SK-N-MC (cell line): ENCODE results near the gene ZCCHC2.

Experiments
- DNase-seq: peaks from one replicate; pipeline ENCODE4 v3.0.0-alpha.2; 2011; ENCODE audit warnings: low read depth, low spot score
- H3K27ac ChIP-seq: fragments of 200-600 bp; sonication (generic); 2 replicates; pipeline ENCODE4 v1.5.1; 2016; ENCODE audit warnings: mixed run types
- H3K36me3 ChIP-seq: fragments of 200-600 bp; sonication (generic); 2 replicates; pipeline ENCODE4 v1.6.1; 2017; ENCODE audit warnings: antibody characterized with exemption, low read length, mixed read lengths; ENCODE audit not compliant: insufficient read depth
- H3K4me3 ChIP-seq: fragments of 200-600 bp; sonication (generic); 2 replicates; pipeline ENCODE4 v1.5.1; 2016
- H3K9ac ChIP-seq: fragments of 200-600 bp; sonication (generic); 2 replicates; pipeline ENCODE4 v1.8.0; 2017; ENCODE audit warnings: mixed run types, mixed read lengths; ENCODE audit not compliant: insufficient read length
- H3K9me3 ChIP-seq: fragments of 200-600 bp; sonication (generic); 2 replicates; pipeline ENCODE4 v1.6.1; 2017; ENCODE audit warnings: low read depth, mild to moderate bottlenecking, antibody characterized with exemption, low read length, moderate library complexity, mixed read lengths
- EZH2 ChIP-seq: fragments of 200-600 bp; sonication (generic); IDR thresholded peaks from one replicate; pipeline ENCODE4 v1.6.1; 2017; ENCODE audit warnings: antibody characterized with exemption
- FOXP2 ChIP-seq: optimal IDR thresholded peaks from 2 replicates; pipeline ENCODE3; 2011; ENCODE audit warnings: mild to moderate bottlenecking, moderate library complexity; ENCODE audit not compliant: insufficient read depth; ENCODE audit errors: extremely low read length, control extremely low read depth
- POLR2AphosphoS5 ChIP-seq: IDR thresholded peaks from 2 replicates; pipeline ENCODE4 v1.6.1; 2012; ENCODE audit warnings: mild to moderate bottlenecking, low read depth, low read length, borderline replicate concordance

Gene ZCCHC2

GRCh38 chr18:62518460-62519375, 4.1 kb upstream of the ZCCHC2 start:
- H3K9ac ChIP-seq, result no peak overlapping the region
- no peaks in the 10 kb centered on the region for H3K36me3 ChIP-seq

GRCh38 chr18:62519684-62520083, 3.1 kb upstream of the ZCCHC2 start:
- Histone ChIP-seq H3K9me3 (no peaks in the 10 kb centered on the region), H3K9ac (no peak overlapping the region), H3K36me3 (no peaks in the 10 kb centered on the region), H3K4me3 (no peak overlapping the region), H3K27ac (no peak overlapping the region)
- TF ChIP-seq POLR2AphosphoS5, result no peak
- no peak for TF ChIP-seq FOXP2
- no peak for TF ChIP-seq EZH2
- DNase-seq, result no peak

More at GRCh38 chr18:62518460-62519375, 4.1 kb upstream of the ZCCHC2 start:
- DNase-seq, result no peak
- Histone ChIP-seq H3K27ac (peak overlapping the region; percentile 54), H3K9me3 (no peaks in the 10 kb centered on the region), H3K4me3 (peak overlapping the region; percentile 38)
- no peak for TF ChIP-seq POLR2AphosphoS5
- no peak for TF ChIP-seq EZH2

- DNase-seq, result no peak
- Histone ChIP-seq H3K36me3 (no peaks in the 10 kb centered on the region), H3K9me3 (no peaks in the 10 kb centered on the region), H3K9ac (no peak overlapping the region), H3K4me3 (no peak overlapping the region), H3K27ac (no peak overlapping the region)
- TF ChIP-seq FOXP2, result no peak
- no peak for TF ChIP-seq POLR2AphosphoS5
- TF ChIP-seq EZH2, result no peak
These were observed 1.7 kb upstream of the ZCCHC2 start for GRCh38 chr18:62521082-62521481.

GRCh38 chr18:62521593-62521992, 1.2 kb upstream of the ZCCHC2 start:
- Histone ChIP-seq H3K9ac (no peak overlapping the region), H3K9me3 (no peaks in the 10 kb centered on the region), H3K4me3 (peak overlapping the region; percentile 85), H3K27ac (no peak overlapping the region), H3K36me3 (no peaks in the 10 kb centered on the region)
- DNase-seq, result no peak
- TF ChIP-seq FOXP2, result no peak
- no peak for TF ChIP-seq POLR2AphosphoS5
- no peak for TF ChIP-seq EZH2

- H3K4me3 ChIP-seq, result peak overlapping the region; percentile 85
- H3K9ac ChIP-seq, result peak overlapping the region; percentile 73
- H3K27ac ChIP-seq, result no peak overlapping the region
- H3K9me3 ChIP-seq, result no peaks in the 10 kb centered on the region
- DNase-seq, result no peak
- H3K36me3 ChIP-seq, result no peaks in the 10 kb centered on the region
- no peak for TF ChIP-seq FOXP2
- no peak for TF ChIP-seq POLR2AphosphoS5
- no peak for TF ChIP-seq EZH2
These were observed 684 bp upstream of the ZCCHC2 start for GRCh38 chr18:62522178-62522503.

- no peaks in the 10 kb centered on the region for H3K36me3 ChIP-seq
- H3K9ac ChIP-seq, result no peak overlapping the region
- TF ChIP-seq POLR2AphosphoS5, result no peak
- no peaks in the 10 kb centered on the region for H3K9me3 ChIP-seq
- H3K4me3 ChIP-seq, result peak overlapping the region; percentile 85
- no peak overlapping the region for H3K27ac ChIP-seq
- no peak for DNase-seq
These were observed 397 bp downstream of the ZCCHC2 start for GRCh38 chr18:62523255-62523588.

GRCh38 chr18:62523631-62524439, 1.0 kb downstream of the ZCCHC2 start:
- DNase-seq, result no peak
- Histone ChIP-seq H3K9me3 (no peaks in the 10 kb centered on the region), H3K36me3 (no peaks in the 10 kb centered on the region), H3K9ac (peak overlapping the region; percentile 65), H3K27ac (peak overlapping the region; percentile 19; the same call in 1 of the 2 replicates), H3K4me3 (peak overlapping the region; percentile 91)
- TF ChIP-seq FOXP2, result no peak
- TF ChIP-seq POLR2AphosphoS5, result no peak
- TF ChIP-seq EZH2, result no peak

GRCh38 chr18:62524440-62525200, 1.8 kb downstream of the ZCCHC2 start:
- H3K36me3 ChIP-seq, result no peaks in the 10 kb centered on the region
- H3K27ac ChIP-seq, result no peak overlapping the region
- H3K9ac ChIP-seq, result peak overlapping the region; percentile 65
- H3K9me3 ChIP-seq, result no peaks in the 10 kb centered on the region
- TF ChIP-seq FOXP2 (no peak), EZH2 (no peak), POLR2AphosphoS5 (no peak)
- H3K4me3 ChIP-seq, result peak overlapping the region; percentile 91
- DNase-seq, result no peak

- Histone ChIP-seq H3K27ac (no peak overlapping the region), H3K9ac (peak overlapping the region; percentile 74), H3K36me3 (no peaks in the 10 kb centered on the region), H3K9me3 (no peaks in the 10 kb centered on the region), H3K4me3 (peak overlapping the region; percentile 91)
- TF ChIP-seq FOXP2, result no peak
- no peak for DNase-seq
These were observed 2.8 kb downstream of the ZCCHC2 start for GRCh38 chr18:62525608-62526007.
